22Rv1 (cell line): Measurements from ENCODE around the gene POU2F3.
A peak's percentile ranks its signal among the peaks of the same experiment; 100 is the strongest.

Experiments
- H3K27ac ChIP-seq: fragments of 450-650 bp; 2 replicates; pipeline ENCODE4 v1.5.1; 2017
- CTCF ChIP-seq: fragments of 450-650 bp; IDR thresholded peaks from 2 replicates; pipeline ENCODE4 v1.5.1; 2017; ENCODE audit warnings: mild to moderate bottlenecking
- ZFX ChIP-seq: fragments of 450-650 bp; IDR thresholded peaks from 2 replicates; pipeline ENCODE4 v1.6.1; 2017; ENCODE audit warnings: antibody characterized with exemption, borderline replicate concordance

POU2F3 gene

GRCh38 chr11:120293038-120293800, 53.3 kb downstream of the POU2F3 start:
- no peak overlapping the region for H3K27ac ChIP-seq
- TF ChIP-seq CTCF (no peak), ZFX (no peak)

GRCh38 chr11:120294096-120294495, 54.2 kb downstream of the POU2F3 start:
- no peak overlapping the region for H3K27ac ChIP-seq
- no peak for TF ChIP-seq CTCF
- no peak for TF ChIP-seq ZFX

GRCh38 chr11:120295099-120295498, 55.2 kb downstream of the POU2F3 start:
- TF ChIP-seq CTCF (no peak), ZFX (no peak)
- no peak overlapping the region for H3K27ac ChIP-seq

- no peak overlapping the region for H3K27ac ChIP-seq
- TF ChIP-seq CTCF (no peak), ZFX (no peak)
Observed at GRCh38 chr11:120296554-120296953, 56.6 kb downstream of the POU2F3 start.

GRCh38 chr11:120298461-120298860, 58.5 kb downstream of the POU2F3 start:
- TF ChIP-seq ZFX (no peak), CTCF (no peak)
- no peak overlapping the region for H3K27ac ChIP-seq

- TF ChIP-seq CTCF: no peak
- TF ChIP-seq ZFX: no peak
Observed at GRCh38 chr11:120302001-120302805, 62.3 kb downstream of the POU2F3 start.

More at GRCh38 chr11:120302001-120302805, 62.3 kb downstream of the POU2F3 start:
- H3K27ac ChIP-seq: peak overlapping the region; percentile 68
